ENCODE measurements around the gene LRCH3. TPM values are rescaled to one million over a fixed set of nuclear protein-coding genes. Genes with fewer than 3 reads are reported as not detected.

LRCH3 gene
- total RNA-seq, 6 experiments from 2014 or later = 39.4 to 44.7 (median 41.0) TPM

- no peaks in the 10 kb centered on the region; the same call in 1 of the 2 replicates for H3K27me3 Mint-ChIP-seq (ENCODE audit: insufficient read depth)
- H3K9me3 Mint-ChIP-seq = no peaks in the 10 kb centered on the region
- peak overlapping the region; percentile 56; the same call in 1 of the 2 replicates for H3K4me3 Mint-ChIP-seq
- H3K27ac Mint-ChIP-seq = peak overlapping the region; percentile 85
- DNase-seq = no peak
- peaks cover 36% of the 10 kb centered on the region for H3K4me1 Mint-ChIP-seq (ENCODE audit: low read depth)
- H3K36me3 Mint-ChIP-seq (ENCODE audit: low read depth) = peaks cover 47% of the 10 kb centered on the region
- TF ChIP-seq CTCF (IDR thresholded peaks at IDR 0.05) = no peak
These were observed 64.5 kb downstream of the LRCH3 start for GRCh38 chr3:197855571-197855970.

- Mint-ChIP-seq H3K36me3 (ENCODE audit: low read depth) (peaks cover 46% of the 10 kb centered on the region), H3K27me3 (ENCODE audit: insufficient read depth) (no peaks in the 10 kb centered on the region; the same call in 1 of the 2 replicates), H3K9me3 (no peaks in the 10 kb centered on the region), H3K4me3 (no peak overlapping the region), H3K4me1 (ENCODE audit: low read depth) (peaks cover 36% of the 10 kb centered on the region), H3K27ac (peak overlapping the region; percentile 85)
- DNase-seq = no peak
- no peak for TF ChIP-seq CTCF (IDR thresholded peaks at IDR 0.05)
These were observed 65.3 kb downstream of the LRCH3 start for GRCh38 chr3:197856199-197856816.

- Mint-ChIP-seq H3K36me3 (ENCODE audit: low read depth) (peaks cover 33% of the 10 kb centered on the region), H3K27ac (no peak overlapping the region), H3K4me1 (ENCODE audit: low read depth) (peaks cover 36% of the 10 kb centered on the region), H3K9me3 (no peaks in the 10 kb centered on the region), H3K27me3 (ENCODE audit: insufficient read depth) (no peaks in the 10 kb centered on the region; the same call in 1 of the 2 replicates), H3K4me3 (no peak overlapping the region)
- TF ChIP-seq CTCF (IDR thresholded peaks at IDR 0.05) = no peak
- no peak for DNase-seq
These were observed 67.1 kb downstream of the LRCH3 start for GRCh38 chr3:197858133-197858532.

GRCh38 chr3:197858598-197858997, 67.5 kb downstream of the LRCH3 start:
- H3K4me1 Mint-ChIP-seq (ENCODE audit: low read depth) = peaks cover 31% of the 10 kb centered on the region
- TF ChIP-seq CTCF (IDR thresholded peaks at IDR 0.05) = no peak
- H3K36me3 Mint-ChIP-seq (ENCODE audit: low read depth) = peaks cover 33% of the 10 kb centered on the region
- H3K9me3 Mint-ChIP-seq = no peaks in the 10 kb centered on the region
- no peaks in the 10 kb centered on the region; the same call in 1 of the 2 replicates for H3K27me3 Mint-ChIP-seq (ENCODE audit: insufficient read depth)
- no peak overlapping the region for H3K27ac Mint-ChIP-seq
- no peak for DNase-seq
- H3K4me3 Mint-ChIP-seq = no peak overlapping the region

GRCh38 chr3:197866035-197866434, 75.0 kb downstream of the LRCH3 start:
- no peaks in the 10 kb centered on the region for H3K4me1 Mint-ChIP-seq (ENCODE audit: low read depth)

More at GRCh38 chr3:197866035-197866434, 75.0 kb downstream of the LRCH3 start:
- Mint-ChIP-seq H3K27me3 (ENCODE audit: insufficient read depth) (no peaks in the 10 kb centered on the region), H3K36me3 (ENCODE audit: low read depth) (peaks cover 10% of the 10 kb centered on the region), H3K27ac (no peak overlapping the region), H3K4me3 (no peak overlapping the region), H3K9me3 (no peaks in the 10 kb centered on the region)
- DNase-seq = no peak
- TF ChIP-seq CTCF (IDR thresholded peaks at IDR 0.05) = no peak

All from HFFc6 (cell line).